Astrocyte of the spinal cord (primary cell): ENCODE data around the gene PFN3.

Experiments
- DNase-seq: peaks from one replicate; pipeline ENCODE4 v3.0.0; 2011; ENCODE audit warnings: low read depth, low spot score
- H3K4me3 ChIP-seq: 2 replicates; pipeline ENCODE4 v1.5.1; 2011; ENCODE audit warnings: low read depth, mild to moderate bottlenecking, low read length, moderate library complexity
- in situ Hi-C: cut with HindIII; loops from 2 replicates; pipeline ENCODE4 v1.10.0; 2017; ENCODE audit warnings: low sequenced_read_pairs
- TF ChIP-seq, protein P1 (sequence below): IDR thresholded peaks from 2 replicates; pipeline ENCODE4 v1.5.1; 2012; ENCODE audit warnings: low read depth, mild to moderate bottlenecking, low read length, inconsistent platforms

PFN3 gene

DNA sequence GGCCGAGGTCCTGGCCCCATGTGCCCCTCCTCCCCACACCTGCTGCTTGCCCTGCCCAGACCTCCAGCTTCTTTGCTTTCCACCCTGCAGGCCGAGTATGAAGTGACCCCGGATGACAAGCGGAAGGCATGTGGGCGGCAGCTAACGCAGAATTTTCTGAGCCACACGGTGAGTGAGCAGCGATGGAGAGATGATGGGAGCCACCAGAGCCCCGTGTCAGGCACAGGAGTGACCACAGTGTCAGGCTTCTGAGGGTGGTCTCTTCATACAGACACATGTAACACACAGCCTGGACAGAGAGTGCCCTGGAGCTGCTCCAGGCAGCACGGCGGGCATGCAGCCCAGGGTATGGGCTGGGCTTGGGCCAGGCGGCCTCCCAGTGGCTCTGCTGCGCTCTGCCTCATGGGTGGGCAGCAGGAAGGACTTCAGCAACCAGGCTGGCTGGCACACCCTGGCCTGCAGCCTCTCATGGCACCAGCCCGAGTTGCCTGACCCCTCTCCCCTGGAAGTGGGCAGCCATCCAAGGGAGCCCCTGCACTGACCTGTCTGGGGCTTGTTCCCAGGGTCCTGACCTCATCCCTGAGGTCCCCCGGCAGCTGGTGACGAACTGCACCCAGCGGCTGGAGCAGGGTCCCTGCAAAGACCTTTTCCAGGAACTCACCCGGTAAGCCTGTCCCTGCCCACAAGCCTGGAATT lies 31.8 kb upstream of the PFN3 start:
- no peak overlapping the region for H3K4me3 ChIP-seq
- TF ChIP-seq, protein P1, sequence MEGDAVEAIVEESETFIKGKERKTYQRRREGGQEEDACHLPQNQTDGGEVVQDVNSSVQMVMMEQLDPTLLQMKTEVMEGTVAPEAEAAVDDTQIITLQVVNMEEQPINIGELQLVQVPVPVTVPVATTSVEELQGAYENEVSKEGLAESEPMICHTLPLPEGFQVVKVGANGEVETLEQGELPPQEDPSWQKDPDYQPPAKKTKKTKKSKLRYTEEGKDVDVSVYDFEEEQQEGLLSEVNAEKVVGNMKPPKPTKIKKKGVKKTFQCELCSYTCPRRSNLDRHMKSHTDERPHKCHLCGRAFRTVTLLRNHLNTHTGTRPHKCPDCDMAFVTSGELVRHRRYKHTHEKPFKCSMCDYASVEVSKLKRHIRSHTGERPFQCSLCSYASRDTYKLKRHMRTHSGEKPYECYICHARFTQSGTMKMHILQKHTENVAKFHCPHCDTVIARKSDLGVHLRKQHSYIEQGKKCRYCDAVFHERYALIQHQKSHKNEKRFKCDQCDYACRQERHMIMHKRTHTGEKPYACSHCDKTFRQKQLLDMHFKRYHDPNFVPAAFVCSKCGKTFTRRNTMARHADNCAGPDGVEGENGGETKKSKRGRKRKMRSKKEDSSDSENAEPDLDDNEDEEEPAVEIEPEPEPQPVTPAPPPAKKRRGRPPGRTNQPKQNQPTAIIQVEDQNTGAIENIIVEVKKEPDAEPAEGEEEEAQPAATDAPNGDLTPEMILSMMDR = no peak
- no peak for DNase-seq
- in situ Hi-C loops = no loop called here

DNA sequence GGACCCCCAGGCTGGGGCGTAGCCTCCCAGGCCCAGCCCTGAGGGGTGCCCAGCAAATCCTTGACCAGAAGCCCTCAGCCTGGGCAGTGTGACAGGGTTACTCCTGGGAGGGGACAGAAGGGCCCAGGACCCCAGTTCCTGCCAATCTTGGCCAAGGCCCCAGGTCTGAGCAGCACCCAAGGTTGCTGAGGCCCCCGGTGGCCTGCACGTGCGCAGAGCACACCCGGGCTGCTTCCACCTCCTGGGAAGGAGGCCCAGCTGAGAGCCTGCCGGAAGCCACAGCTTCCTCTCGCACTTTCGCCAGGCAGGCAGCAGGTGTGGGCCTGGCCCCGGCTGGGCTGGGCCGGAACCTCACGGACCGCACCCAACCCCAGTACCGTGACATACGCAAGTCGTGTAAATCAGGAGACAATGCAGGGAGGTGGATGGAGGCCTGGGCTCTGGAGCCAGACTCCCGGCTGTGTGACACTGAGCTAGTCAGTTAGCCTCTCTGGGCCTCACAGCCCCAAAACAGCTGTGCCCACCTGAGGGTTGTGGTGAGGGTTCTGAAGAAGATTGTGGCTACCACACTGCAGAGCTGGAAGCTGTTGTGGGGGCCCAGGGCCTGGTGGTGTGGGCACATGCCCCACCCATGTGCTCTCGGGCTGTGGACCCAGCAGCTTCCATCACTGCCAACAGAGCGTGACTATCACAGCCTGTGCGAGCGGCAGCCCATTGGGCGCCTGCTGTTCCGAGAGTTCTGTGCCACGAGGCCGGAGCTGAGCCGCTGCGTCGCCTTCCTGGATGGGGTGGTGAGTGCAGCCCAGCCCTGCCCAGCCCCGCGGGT lies 31.1 kb upstream of the PFN3 start:
- TF ChIP-seq, protein P1 = no peak
- DNase-seq = no peak
- in situ Hi-C loops = no loop called here
- H3K4me3 ChIP-seq = no peak overlapping the region

DNA sequence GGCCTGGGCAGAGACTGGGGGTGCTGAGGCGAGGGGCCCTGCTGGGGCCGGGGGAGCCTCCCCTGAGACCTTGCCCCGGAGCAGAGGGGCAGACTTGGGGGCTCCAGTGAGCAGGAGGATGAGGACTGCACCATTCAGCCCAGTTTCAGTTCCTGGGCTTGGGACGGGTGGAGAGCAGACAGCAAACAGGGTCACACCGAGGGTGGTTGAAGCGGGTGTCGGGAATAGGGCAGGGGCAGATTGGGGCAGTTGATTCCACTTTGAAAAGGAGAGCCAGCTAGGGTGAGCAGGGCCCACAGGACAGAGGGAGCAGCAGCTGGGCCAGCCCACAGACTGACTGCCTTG lies 30.5 kb upstream of the PFN3 start:
- TF ChIP-seq, protein P1 = no peak
- H3K4me3 ChIP-seq = no peak overlapping the region
- in situ Hi-C loops = no loop called here
- DNase-seq = no peak

DNA sequence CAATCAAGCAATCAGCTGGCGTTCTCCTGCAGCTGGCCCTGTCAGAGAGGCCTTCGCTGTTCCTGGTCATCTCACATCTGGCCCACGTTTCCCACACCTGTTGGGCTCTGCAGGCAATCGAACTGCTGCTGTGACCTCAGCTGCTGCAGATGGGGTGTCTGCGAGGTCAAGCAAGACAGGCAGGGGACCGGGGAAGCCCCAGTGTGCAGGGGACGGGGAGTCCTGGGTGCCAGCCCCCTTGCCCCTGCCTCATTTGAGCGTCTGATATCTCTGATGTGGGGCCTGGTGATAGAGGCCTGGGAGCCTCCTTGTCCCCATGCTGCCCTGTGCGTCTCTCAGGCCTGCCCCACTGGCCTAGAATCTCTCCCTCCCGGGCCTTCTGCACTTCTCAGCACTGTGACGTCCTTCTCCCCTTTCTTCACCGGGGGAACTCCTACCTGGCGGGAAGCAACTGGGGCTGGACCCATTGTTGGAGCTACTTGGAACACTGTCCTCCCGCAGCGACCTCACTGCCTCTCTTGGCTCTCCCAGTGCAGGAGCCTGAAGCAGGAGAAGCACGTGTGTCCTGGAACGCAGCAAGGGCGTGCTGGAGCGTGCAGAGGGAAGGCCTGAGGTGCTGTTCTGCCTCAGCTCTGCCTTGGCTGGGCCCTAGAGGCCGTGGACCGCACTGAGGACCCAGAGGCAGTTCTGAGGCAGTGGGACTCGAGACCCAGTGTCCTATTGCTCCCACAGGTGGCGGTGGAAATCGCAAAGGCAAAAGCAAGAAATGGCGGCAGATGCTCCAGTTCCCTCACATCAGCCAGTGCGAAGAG lies 29.9 kb upstream of the PFN3 start:
- no peak for DNase-seq
- in situ Hi-C loops = no loop called here
- TF ChIP-seq, protein P1 = no peak
- no peak overlapping the region for H3K4me3 ChIP-seq

DNA sequence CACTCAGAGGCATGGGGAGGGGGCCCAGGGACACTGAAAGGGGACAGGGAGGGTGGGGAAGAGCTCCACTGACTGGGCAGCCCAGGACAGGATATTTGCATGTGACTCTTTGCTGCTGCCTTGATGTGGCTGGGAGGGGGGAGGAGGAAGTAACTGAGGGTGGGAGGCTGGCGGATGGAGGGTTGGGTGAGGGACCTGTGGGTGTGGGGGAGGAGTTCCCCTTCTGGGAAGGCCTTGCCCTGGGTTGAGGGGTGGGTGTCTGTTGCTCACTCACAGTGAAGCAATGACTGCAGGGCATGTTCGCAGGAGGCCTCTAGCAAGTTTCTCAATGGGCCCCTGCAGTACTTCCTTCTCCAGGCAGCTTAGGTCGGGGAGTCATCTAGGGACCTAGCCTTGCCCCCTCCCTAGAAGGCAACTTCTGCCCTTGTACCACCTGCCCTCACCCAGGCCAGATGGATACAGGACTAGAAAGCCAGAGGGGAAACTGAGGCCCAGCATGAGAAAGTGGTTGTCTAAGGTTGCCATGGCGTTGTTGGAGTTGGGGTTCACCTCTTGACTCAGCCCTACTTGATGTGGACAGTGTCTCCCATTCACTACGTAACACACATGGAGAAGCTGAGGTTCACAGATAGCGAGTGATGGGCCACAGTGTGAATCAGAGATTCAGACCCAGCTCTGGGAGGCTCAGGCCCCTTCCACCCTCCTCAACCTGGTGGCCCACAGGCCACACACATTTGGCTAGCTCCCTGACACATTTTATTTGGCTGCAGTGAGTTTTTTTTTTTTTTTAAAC lies 29.0 kb upstream of the PFN3 start:
- H3K4me3 ChIP-seq = no peak overlapping the region
- in situ Hi-C loops = no loop called here
- TF ChIP-seq, protein P1 = no peak
- DNase-seq = no peak
